KMS-11 (cell line): ENCODE data around the gene GJA9.

Experiments
- H2AFZ ChIP-seq: fragments of 200-600 bp; sonication (generic); 2 replicates; pipeline ENCODE4 v1.6.1; 2016; ENCODE audit warnings: antibody characterized with exemption, mixed run types, low read depth
- H3K27ac ChIP-seq: fragments of 200-600 bp; sonication (generic); 2 replicates; pipeline ENCODE4 v1.6.1; 2016; ENCODE audit warnings: mild to moderate bottlenecking, mixed run types
- H3K27me3 ChIP-seq: fragments of 200-600 bp; sonication (generic); 2 replicates; pipeline ENCODE4 v1.6.1; 2017; ENCODE audit warnings: mild to moderate bottlenecking, low read depth, mixed run types, moderate library complexity; ENCODE audit not compliant: insufficient read depth
- H3K36me3 ChIP-seq: fragments of 200-600 bp; sonication (generic); 2 replicates; pipeline ENCODE4 v1.6.1; 2017; ENCODE audit warnings: mild to moderate bottlenecking, mixed run types; ENCODE audit not compliant: insufficient read depth
- H3K4me1 ChIP-seq: fragments of 200-600 bp; sonication (generic); 2 replicates; pipeline ENCODE4 v1.6.1; 2016; ENCODE audit warnings: mild to moderate bottlenecking, low read depth, mixed run types; ENCODE audit not compliant: poor library complexity, severe bottlenecking
- H3K4me2 ChIP-seq: fragments of 200-600 bp; sonication (generic); 2 replicates; pipeline ENCODE4 v1.7.0; 2016; ENCODE audit warnings: mild to moderate bottlenecking, mixed run types
- H3K4me3 ChIP-seq: fragments of 200-600 bp; sonication (generic); IDR thresholded peaks from 2 replicates; pipeline ENCODE4 v1.6.1; 2017; ENCODE audit warnings: low read depth, low read length, mixed read lengths; ENCODE audit not compliant: insufficient read depth
- H3K79me2 ChIP-seq: fragments of 200-600 bp; sonication (generic); 2 replicates; pipeline ENCODE4 v1.6.1; 2016; ENCODE audit warnings: low read depth, mixed run types; ENCODE audit not compliant: insufficient read depth
- H3K9ac ChIP-seq: fragments of 200-600 bp; sonication (generic); 2 replicates; pipeline ENCODE4 v1.6.1; 2016; ENCODE audit warnings: mild to moderate bottlenecking, mixed run types
- H4K20me1 ChIP-seq: fragments of 200-600 bp; sonication (generic); 2 replicates; pipeline ENCODE4 v1.6.1; 2016; ENCODE audit warnings: mild to moderate bottlenecking, mixed run types; ENCODE audit not compliant: insufficient read depth
- TF ChIP-seq, protein P1 (sequence below): fragments of 200-600 bp; sonication (generic); conservative IDR thresholded peaks from 2 replicates; pipeline ENCODE4 v1.6.1; 2017; ENCODE audit warnings: low read depth, mild to moderate bottlenecking, antibody characterized with exemption, low read length, moderate library complexity, mixed read lengths

GJA9 gene

DNA sequence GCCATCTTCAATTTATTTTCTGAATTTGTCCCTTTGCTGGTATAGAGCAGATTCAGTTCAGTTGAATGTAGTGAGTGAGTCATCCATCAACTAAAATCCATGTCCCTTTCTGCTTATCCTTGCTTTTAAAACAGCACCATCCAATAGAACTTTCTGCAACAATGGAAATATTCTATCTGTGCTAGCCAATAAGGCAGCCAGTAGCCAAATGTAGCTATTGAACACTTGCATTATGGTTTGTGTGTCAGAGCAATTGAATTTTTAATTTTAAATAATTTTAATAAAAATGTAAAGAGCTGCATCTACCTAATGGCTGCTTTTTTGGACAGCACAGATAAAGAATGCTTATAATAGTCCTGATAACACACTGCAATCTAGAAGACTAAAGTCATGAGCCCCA lies at the start of gene GJA9:
TSS of gene GJA9 (minus strand) at position 101 of the 400 bp plus-strand sequence. CDS start 5,489 bp downstream, outside the sequence.
- no peak within 1 kb of the TSS for H3K27ac ChIP-seq
- TF ChIP-seq, protein P1, sequence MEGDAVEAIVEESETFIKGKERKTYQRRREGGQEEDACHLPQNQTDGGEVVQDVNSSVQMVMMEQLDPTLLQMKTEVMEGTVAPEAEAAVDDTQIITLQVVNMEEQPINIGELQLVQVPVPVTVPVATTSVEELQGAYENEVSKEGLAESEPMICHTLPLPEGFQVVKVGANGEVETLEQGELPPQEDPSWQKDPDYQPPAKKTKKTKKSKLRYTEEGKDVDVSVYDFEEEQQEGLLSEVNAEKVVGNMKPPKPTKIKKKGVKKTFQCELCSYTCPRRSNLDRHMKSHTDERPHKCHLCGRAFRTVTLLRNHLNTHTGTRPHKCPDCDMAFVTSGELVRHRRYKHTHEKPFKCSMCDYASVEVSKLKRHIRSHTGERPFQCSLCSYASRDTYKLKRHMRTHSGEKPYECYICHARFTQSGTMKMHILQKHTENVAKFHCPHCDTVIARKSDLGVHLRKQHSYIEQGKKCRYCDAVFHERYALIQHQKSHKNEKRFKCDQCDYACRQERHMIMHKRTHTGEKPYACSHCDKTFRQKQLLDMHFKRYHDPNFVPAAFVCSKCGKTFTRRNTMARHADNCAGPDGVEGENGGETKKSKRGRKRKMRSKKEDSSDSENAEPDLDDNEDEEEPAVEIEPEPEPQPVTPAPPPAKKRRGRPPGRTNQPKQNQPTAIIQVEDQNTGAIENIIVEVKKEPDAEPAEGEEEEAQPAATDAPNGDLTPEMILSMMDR = no peak
- H3K4me1 ChIP-seq = no peaks in the 10 kb centered on the region
- H3K4me2 ChIP-seq = no peak within 1 kb of the TSS
- no peak within 1 kb of the TSS for H3K9ac ChIP-seq
- H3K4me3 ChIP-seq = no peak within 1 kb of the TSS
- no peak within 1 kb of the TSS for H2AFZ ChIP-seq
- no peaks in the 10 kb centered on the region for H3K79me2 ChIP-seq
- H4K20me1 ChIP-seq = no peaks in the 10 kb centered on the region
- H3K36me3 ChIP-seq = no peaks in the 10 kb centered on the region
- no peaks in the 10 kb centered on the region for H3K27me3 ChIP-seq

DNA sequence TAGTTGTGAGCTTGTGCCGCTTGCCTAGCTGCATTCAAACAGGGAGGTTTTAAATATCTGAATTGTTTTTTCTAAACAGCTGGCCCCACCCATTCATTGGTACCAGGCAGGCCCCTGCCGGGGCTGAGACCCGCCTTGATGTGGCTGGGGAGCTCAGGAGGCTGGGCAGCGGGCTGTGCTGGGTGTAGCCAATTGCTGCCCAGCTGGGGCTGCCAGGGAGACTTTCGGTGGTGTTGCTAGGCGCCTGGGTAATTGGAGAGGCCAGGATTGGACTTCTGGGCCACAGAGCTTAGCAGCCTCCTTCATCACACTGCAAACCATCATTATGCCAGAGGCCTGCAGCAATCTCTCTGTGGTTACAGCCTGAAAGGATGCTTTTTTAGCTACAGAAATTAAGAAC lies 48.1 kb upstream of the GJA9 start:
- H3K4me2 ChIP-seq = no peak overlapping the region
- H3K9ac ChIP-seq = no peak overlapping the region
- H3K27ac ChIP-seq = no peak overlapping the region
- no peak overlapping the region for H2AFZ ChIP-seq
- no peaks in the 10 kb centered on the region for H3K4me1 ChIP-seq
- H3K27me3 ChIP-seq = no peaks in the 10 kb centered on the region
- no peaks in the 10 kb centered on the region for H3K79me2 ChIP-seq
- no peaks in the 10 kb centered on the region for H3K36me3 ChIP-seq
- TF ChIP-seq, protein P1 = no peak
- no peak overlapping the region for H3K4me3 ChIP-seq
- H4K20me1 ChIP-seq = no peaks in the 10 kb centered on the region

DNA sequence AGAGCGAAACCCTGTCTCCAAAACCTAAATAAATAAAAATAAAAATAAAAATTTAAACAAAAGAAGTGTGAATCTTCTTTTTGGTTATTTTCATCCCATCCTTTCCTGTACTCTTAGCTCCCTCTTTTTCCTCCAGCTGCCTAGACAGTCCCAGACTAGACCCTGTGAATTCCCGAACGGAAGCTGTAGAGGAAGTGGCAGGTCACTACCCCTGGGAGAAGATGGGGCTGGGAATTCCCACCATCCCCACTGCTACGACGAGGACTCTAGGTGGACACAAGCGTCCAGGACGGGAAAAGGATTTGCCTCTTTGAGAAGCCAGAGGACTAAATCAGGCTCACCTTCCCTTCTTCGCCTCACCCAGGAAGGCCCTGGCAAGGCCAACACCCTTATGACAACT lies 47.7 kb upstream of the GJA9 start:
- no peaks in the 10 kb centered on the region for H3K79me2 ChIP-seq

DNA sequence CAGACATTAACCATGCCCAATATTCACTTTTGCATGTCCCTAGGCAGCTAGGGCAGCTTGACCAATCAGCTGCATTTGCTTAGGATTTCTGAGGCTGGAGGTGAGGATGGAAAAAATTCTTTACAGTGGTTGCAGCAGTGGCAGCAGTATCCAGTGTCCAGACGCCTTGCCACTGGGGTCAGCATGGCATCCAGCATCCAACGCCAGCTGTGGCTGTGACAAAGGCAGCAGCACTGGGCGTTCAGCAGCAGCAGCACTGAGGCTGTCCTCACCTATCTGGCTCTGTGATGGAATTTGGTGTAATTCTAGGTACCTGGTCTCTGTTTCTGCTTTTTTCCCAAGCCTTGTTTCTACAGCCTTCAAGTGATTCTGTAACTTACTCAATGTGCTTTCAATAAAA lies 44.7 kb upstream of the GJA9 start:
- H3K9ac ChIP-seq = no peak overlapping the region
- H3K27ac ChIP-seq = no peak overlapping the region
- no peak overlapping the region for H3K4me3 ChIP-seq
- no peaks in the 10 kb centered on the region for H3K79me2 ChIP-seq
- no peaks in the 10 kb centered on the region for H4K20me1 ChIP-seq
- TF ChIP-seq, protein P1 = no peak
- H2AFZ ChIP-seq = no peak overlapping the region
- H3K4me1 ChIP-seq = no peaks in the 10 kb centered on the region
- H3K36me3 ChIP-seq = no peaks in the 10 kb centered on the region
- H3K27me3 ChIP-seq = no peaks in the 10 kb centered on the region
- H3K4me2 ChIP-seq = no peak overlapping the region

More for the DNA sequence above, 47.7 kb upstream of the GJA9 start:
- H3K9ac ChIP-seq = no peak overlapping the region
- H3K27me3 ChIP-seq = no peaks in the 10 kb centered on the region
- no peaks in the 10 kb centered on the region for H3K4me1 ChIP-seq
- no peak overlapping the region for H2AFZ ChIP-seq
- H3K4me2 ChIP-seq = no peak overlapping the region
- H3K36me3 ChIP-seq = no peaks in the 10 kb centered on the region
- H3K4me3 ChIP-seq = no peak overlapping the region
- no peak overlapping the region for H3K27ac ChIP-seq
- H4K20me1 ChIP-seq = no peaks in the 10 kb centered on the region
- TF ChIP-seq, protein P1 = no peak

DNA sequence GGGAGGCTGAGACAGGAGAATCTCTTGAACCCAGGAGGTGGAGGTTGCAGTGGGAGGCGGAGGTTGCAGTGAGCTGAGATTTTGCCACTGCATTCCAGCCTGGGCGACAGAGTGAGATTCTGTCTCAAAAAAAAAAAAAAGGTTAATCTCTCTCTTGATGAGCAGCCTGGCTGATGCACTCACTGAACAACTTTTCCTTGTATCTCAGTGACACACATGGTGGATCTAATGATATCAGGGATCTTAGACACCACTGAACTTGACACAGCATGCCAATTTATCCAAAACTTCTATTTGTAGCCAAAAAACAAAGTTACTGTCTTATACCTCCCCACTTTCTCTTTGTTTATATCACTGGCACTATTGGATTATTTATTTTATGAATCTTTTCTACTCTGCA lies 44.0 kb upstream of the GJA9 start:
- H3K27me3 ChIP-seq = no peaks in the 10 kb centered on the region

More for the DNA sequence above, 44.0 kb upstream of the GJA9 start:
- TF ChIP-seq, protein P1 = no peak
- Histone ChIP-seq H3K4me1 (no peaks in the 10 kb centered on the region), H3K27ac (no peak overlapping the region), H3K79me2 (no peaks in the 10 kb centered on the region), H3K9ac (no peak overlapping the region), H3K4me3 (no peak overlapping the region), H3K36me3 (no peaks in the 10 kb centered on the region), H3K4me2 (no peak overlapping the region), H2AFZ (no peak overlapping the region), H4K20me1 (no peaks in the 10 kb centered on the region)
